GM12892 (cell line): ENCODE results near the gene TRIM2.

ENCODE experiments used
- POLR2A ChIP-seq: IDR thresholded peaks from 2 replicates; pipeline ENCODE4 v1.6.1; 2011; ENCODE audit warnings: low read depth, low read length, control low read depth
- POLR2AphosphoS5 ChIP-seq: IDR thresholded peaks from 2 replicates; pipeline ENCODE4 v1.6.1; 2011; ENCODE audit warnings: low read depth, low read length, control low read depth
- TAF1 ChIP-seq: IDR thresholded peaks from 2 replicates; pipeline ENCODE4 v1.6.1; 2011; ENCODE audit warnings: low read depth, mild to moderate bottlenecking, control low read depth, low read length, borderline replicate concordance

GRCh38 chr4:153259661-153260060 lies 55.4 kb downstream of the TRIM2 start:
- TF ChIP-seq POLR2AphosphoS5 = no peak
- no peak for TF ChIP-seq POLR2A
- no peak for TF ChIP-seq TAF1
